Sigmoid colon (tissue), 7 donors: Measurements from ENCODE around the gene CBFA2T2. TPM values are rescaled to one million over a fixed set of nuclear protein-coding genes. Genes with fewer than 3 reads are reported as not detected.

Source experiments
- DNase-seq: peaks from one replicate; pipeline ENCODE4 v3.0.0-alpha.2; 2019
- H3K27ac ChIP-seq, 4 donors: fragments of 200-600 bp; sonication (generic); one replicate each; pipeline ENCODE4 v1.5.1; 2016 to 2019; ENCODE audit warnings: mild to moderate bottlenecking in 1 of 4
- H3K27me3 ChIP-seq, 3 donors: fragments of 200-600 bp; sonication (generic); one replicate each; pipeline ENCODE4 v1.5.1; 2019; ENCODE audit warnings: mild to moderate bottlenecking in 1 of 3
- H3K36me3 ChIP-seq, 4 donors: fragments of 200-600 bp; sonication (generic); one replicate each; pipeline ENCODE4 v1.5.1; 2016 to 2019
- H3K4me1 ChIP-seq, 4 donors: fragments of 200-600 bp; sonication (generic); one replicate each; pipeline ENCODE4 v1.5.1; 2017 to 2019
- H3K4me3 ChIP-seq, 4 donors: fragments of 200-600 bp; sonication (generic); one replicate each; pipeline ENCODE4 v1.5.1; 2017 to 2019; ENCODE audit warnings: mild to moderate bottlenecking in 2 of 4, moderate library complexity in 1 of 4
- H3K9me3 ChIP-seq, 4 donors: fragments of 200-600 bp in 3 of 4; sonication (generic) in 3 of 4; one replicate each; pipeline versions ENCODE4 v1.5.1 to v1.6.1; 2013 to 2019
- CTCF ChIP-seq, 4 experiments: fragments of 450-650 bp in 3 of 4; fragments of 200-600 bp in 1 of 4; IDR thresholded peaks; one replicate each; pipeline ENCODE4 v1.5.1; 2016 to 2019; ENCODE audit warnings: antibody characterized with exemption in 4 of 4, mild to moderate bottlenecking in 3 of 4, moderate library complexity in 2 of 4
- EP300 ChIP-seq, 4 donors: sonication (generic); formaldehyde crosslinking; IDR thresholded peaks; one replicate each; pipeline ENCODE4 v1.6.1; 2017; ENCODE audit warnings: antibody characterized with exemption in 4 of 4
- POLR2A ChIP-seq, 2 donors: fragments of 450-650 bp; IDR thresholded peaks; one replicate each; pipeline ENCODE4 v1.6.1; 2016; ENCODE audit warnings: antibody characterized with exemption in 2 of 2, mild to moderate bottlenecking in 2 of 2, moderate library complexity in 2 of 2
- POLR2AphosphoS5 ChIP-seq, 4 donors: sonication (generic); formaldehyde crosslinking; IDR thresholded peaks; one replicate each; pipeline ENCODE4 v1.6.1; 2017; ENCODE audit warnings: antibody characterized with exemption in 4 of 4
- WGBS, 2 donors: extraction: QIAGEN DNeasy Blood & Tissue Kit; methylation state at CpG; one replicate each; pipeline ENCODE4 v1.1.7; 2013; 5-methylcytosine and 5-hydroxymethylcytosine counted together
- intact Hi-C: fragments of 100-400 bp; cut with DNase I; formaldehyde crosslinking; loops from one replicate; pipeline ENCODE4 v1.15.1; 2023
- polyA plus RNA-seq, 3 donors: library from polyadenylated mRNA; stranded (reverse); fragments of 200-250 nt; gene quantifications; one replicate each; pipeline ENCODE4 v1.2.3, GENCODE V29; 2013
- total RNA-seq, 4 donors: library from RNA; depleted of rRNA; stranded (reverse); fragments of >200 nt; gene quantifications; one replicate each; pipeline ENCODE4 v1.1.0, GENCODE V29; 2016
- donor health status: healthy with polysubstance abuse.
- donor health status: Bipolar disorder and iron deficiency.
- donor health status: healthy.

The CBFA2T2 gene
- total and polyA plus RNA-seq, 7 donors = 5.4 to 26.0 (median 17.1) TPM

GRCh38 chr20:33654680-33655161 is 164.8 kb downstream of the CBFA2T2 start:
- intact Hi-C loops = no loop called here
- H3K4me1 ChIP-seq = peaks cover 0 to 14% (median 9%) of the 10 kb centered on the region in 4 donors
- peak; percentile 65 for DNase-seq
- no peak overlapping the region for H3K4me3 ChIP-seq
- TF ChIP-seq POLR2AphosphoS5 (IDR thresholded peaks at IDR 0.05) (no peak), EP300 (IDR thresholded peaks at IDR 0.05) (no peak), CTCF (IDR thresholded peaks at IDR 0.05) (no peak), POLR2A (IDR thresholded peaks at IDR 0.05) (no peak)
- no peaks in the 10 kb centered on the region for H3K9me3 ChIP-seq
- H3K36me3 ChIP-seq = peaks cover 16 to 30% (median 20%) of the 10 kb centered on the region in 4 donors
- WGBS, 2 donors = 58 to 72% methylated on average over 14 of the region's 14 CpGs
- H3K27ac ChIP-seq = no peak overlapping the region
- no peaks in the 10 kb centered on the region for H3K27me3 ChIP-seq

- peaks cover 17 to 35% (median 24%) of the 10 kb centered on the region in 4 donors for H3K36me3 ChIP-seq
- intact Hi-C loops = no loop called here
- no peaks in the 10 kb centered on the region for H3K27me3 ChIP-seq
- 38 to 65% methylated on average over 4 of the region's 4 CpGs for WGBS, 2 donors
- H3K4me3 ChIP-seq = no peak overlapping the region
- DNase-seq = peak; percentile 62
- no peak overlapping the region for H3K27ac ChIP-seq
- H3K9me3 ChIP-seq = no peaks in the 10 kb centered on the region
- TF ChIP-seq EP300 (IDR thresholded peaks at IDR 0.05) (no peak), POLR2AphosphoS5 (IDR thresholded peaks at IDR 0.05) (no peak), CTCF (IDR thresholded peaks at IDR 0.05) (no peak), POLR2A (IDR thresholded peaks at IDR 0.05) (no peak)
- peaks cover 0 to 12% (median 9%) of the 10 kb centered on the region in 4 donors for H3K4me1 ChIP-seq
Observed at GRCh38 chr20:33655164-33655563, 165.3 kb downstream of the CBFA2T2 start.

GRCh38 chr20:33656010-33656782 is 166.3 kb downstream of the CBFA2T2 start:
- peak; percentile 63 for DNase-seq
- 95 to 96% methylated on average over 10 of the region's 10 CpGs for WGBS, 2 donors
- no peak for TF ChIP-seq POLR2AphosphoS5 (IDR thresholded peaks at IDR 0.05)
- TF ChIP-seq EP300 (IDR thresholded peaks at IDR 0.05) = no peak
- no peak for TF ChIP-seq POLR2A (IDR thresholded peaks at IDR 0.05)
- TF ChIP-seq CTCF (IDR thresholded peaks at IDR 0.05) = no peak
- H3K27ac ChIP-seq = no peak overlapping the region
- H3K4me1 ChIP-seq = peaks cover 0 to 12% (median 9%) of the 10 kb centered on the region in 4 donors
- H3K36me3 ChIP-seq = peaks cover 17 to 37% (median 25%) of the 10 kb centered on the region in 4 donors
- no peaks in the 10 kb centered on the region for H3K27me3 ChIP-seq
- intact Hi-C loops = no loop called here
- H3K9me3 ChIP-seq = no peaks in the 10 kb centered on the region
- no peak overlapping the region for H3K4me3 ChIP-seq

DNA sequence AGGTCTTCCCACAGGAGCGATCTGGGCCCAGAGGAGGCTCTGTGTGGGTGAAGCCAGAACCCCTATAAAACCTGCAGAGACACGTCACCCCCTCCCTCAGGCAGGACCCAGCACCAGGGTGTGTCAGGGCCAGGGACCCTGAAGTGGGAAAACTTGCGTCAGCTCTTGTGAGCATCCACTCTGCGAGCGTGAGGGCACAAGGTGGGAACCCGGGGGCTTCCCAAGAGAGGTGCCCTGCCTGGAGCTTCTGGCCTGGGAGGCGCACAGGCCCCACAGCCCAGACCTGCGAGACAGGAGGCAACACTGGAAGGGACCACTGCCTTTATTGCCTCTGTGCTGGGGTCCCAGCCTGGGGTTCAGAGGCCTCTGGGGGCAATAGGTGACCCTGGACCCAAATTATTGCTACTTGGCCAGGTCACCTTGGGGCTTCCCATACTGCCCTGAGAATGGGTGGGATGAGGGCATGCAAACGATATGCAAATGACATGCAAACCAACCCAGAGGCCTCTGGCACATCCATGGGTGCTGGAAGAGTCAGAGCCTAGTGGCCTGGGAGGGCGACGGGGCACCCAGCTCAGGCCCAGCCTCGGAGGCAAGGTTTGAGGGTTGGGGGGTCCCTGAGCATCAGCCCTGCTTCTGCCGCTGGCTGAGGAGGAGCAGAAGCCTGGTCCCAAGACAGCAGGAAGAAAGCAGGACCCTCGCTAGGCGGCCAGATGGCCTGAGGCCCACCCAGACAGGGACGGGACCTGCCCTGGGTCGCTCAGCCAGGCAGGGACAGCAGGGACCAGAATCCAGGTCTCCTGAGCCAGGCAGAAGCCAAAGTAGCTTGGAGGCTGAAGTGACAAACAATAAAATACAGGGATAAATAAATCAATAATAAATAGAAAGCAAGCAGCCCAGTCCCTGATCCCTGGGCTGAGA is 167.1 kb downstream of the CBFA2T2 start:
- intact Hi-C loops = no loop called here
- H3K27ac ChIP-seq = no peak overlapping the region
- peaks cover 17 to 37% (median 25%) of the 10 kb centered on the region in 4 donors for H3K36me3 ChIP-seq
- WGBS, 2 donors = 94 to 96% methylated on average over 17 of the region's 17 CpGs
- H3K4me3 ChIP-seq = no peak overlapping the region
- H3K9me3 ChIP-seq = no peaks in the 10 kb centered on the region
- peaks cover 0 to 12% (median 9%) of the 10 kb centered on the region in 4 donors for H3K4me1 ChIP-seq
- no peak for TF ChIP-seq POLR2AphosphoS5 (IDR thresholded peaks at IDR 0.05)
- no peak for TF ChIP-seq CTCF (IDR thresholded peaks at IDR 0.05)
- no peak for TF ChIP-seq POLR2A (IDR thresholded peaks at IDR 0.05)
- no peak for TF ChIP-seq EP300 (IDR thresholded peaks at IDR 0.05)
- peak; percentile 53 for DNase-seq
- H3K27me3 ChIP-seq = no peaks in the 10 kb centered on the region
